Measurements from ENCODE around the gene ESR1. TPM values are rescaled to one million over a fixed set of nuclear protein-coding genes. Genes with fewer than 3 reads are reported as not detected.
A peak's percentile ranks its signal among the peaks of the same experiment; 100 is the strongest.

Gene ESR1
- total RNA-seq, 6 donors from 2014 or later = 0.91 to 4.7 (median 2.8) TPM

DNA sequence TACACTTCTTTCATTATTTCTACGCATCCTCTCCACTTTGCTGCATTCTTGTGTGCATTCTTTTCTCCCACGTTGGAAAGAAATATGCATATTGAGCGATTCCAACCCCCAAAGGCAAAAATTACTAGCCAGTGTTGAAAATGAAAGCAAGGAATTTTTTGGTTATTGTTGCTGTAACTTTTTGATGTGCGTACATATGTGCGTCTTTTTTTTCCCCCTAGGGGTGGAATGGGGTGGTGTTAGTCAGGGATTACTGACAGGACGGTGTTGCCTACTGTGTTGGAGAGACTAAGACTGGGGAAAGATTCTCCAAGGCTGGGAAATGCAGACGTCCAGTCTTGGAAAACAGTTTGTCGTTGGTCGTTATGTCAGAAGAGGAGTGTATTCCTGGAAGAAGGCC lies 44.2 kb upstream of the ESR1 start:
- Histone ChIP-seq H3K27me3 (no peaks in the 10 kb centered on the region), H3K36me3 (no peaks in the 10 kb centered on the region), H3K27ac (peak overlapping the region in 2 of 4 donors; percentile 53 to 59), H3K9me3 (no peaks in the 10 kb centered on the region), H3K4me3 (peak overlapping the region in 3 of 4 donors; percentile 12 to 38 (median 35)), H3K4me1 (peaks cover 0 to 5% (median 2%) of the 10 kb centered on the region in 4 donors)
- DNase-seq (no peak), ATAC-seq (ENCODE audit: low FRiP score in 2 of 2) (peak; percentile 75 to 76)
- TF ChIP-seq, protein P1, sequence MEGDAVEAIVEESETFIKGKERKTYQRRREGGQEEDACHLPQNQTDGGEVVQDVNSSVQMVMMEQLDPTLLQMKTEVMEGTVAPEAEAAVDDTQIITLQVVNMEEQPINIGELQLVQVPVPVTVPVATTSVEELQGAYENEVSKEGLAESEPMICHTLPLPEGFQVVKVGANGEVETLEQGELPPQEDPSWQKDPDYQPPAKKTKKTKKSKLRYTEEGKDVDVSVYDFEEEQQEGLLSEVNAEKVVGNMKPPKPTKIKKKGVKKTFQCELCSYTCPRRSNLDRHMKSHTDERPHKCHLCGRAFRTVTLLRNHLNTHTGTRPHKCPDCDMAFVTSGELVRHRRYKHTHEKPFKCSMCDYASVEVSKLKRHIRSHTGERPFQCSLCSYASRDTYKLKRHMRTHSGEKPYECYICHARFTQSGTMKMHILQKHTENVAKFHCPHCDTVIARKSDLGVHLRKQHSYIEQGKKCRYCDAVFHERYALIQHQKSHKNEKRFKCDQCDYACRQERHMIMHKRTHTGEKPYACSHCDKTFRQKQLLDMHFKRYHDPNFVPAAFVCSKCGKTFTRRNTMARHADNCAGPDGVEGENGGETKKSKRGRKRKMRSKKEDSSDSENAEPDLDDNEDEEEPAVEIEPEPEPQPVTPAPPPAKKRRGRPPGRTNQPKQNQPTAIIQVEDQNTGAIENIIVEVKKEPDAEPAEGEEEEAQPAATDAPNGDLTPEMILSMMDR (IDR thresholded peaks at IDR 0.05) = peak in 4 of 6 experiments; percentile 22 to 37 (median 31)
- TF ChIP-seq POLR2A (IDR thresholded peaks at IDR 0.05) = no peak
- 66 to 75% methylated on average over 9 of the region's 9 CpGs for WGBS, 2 donors

DNA sequence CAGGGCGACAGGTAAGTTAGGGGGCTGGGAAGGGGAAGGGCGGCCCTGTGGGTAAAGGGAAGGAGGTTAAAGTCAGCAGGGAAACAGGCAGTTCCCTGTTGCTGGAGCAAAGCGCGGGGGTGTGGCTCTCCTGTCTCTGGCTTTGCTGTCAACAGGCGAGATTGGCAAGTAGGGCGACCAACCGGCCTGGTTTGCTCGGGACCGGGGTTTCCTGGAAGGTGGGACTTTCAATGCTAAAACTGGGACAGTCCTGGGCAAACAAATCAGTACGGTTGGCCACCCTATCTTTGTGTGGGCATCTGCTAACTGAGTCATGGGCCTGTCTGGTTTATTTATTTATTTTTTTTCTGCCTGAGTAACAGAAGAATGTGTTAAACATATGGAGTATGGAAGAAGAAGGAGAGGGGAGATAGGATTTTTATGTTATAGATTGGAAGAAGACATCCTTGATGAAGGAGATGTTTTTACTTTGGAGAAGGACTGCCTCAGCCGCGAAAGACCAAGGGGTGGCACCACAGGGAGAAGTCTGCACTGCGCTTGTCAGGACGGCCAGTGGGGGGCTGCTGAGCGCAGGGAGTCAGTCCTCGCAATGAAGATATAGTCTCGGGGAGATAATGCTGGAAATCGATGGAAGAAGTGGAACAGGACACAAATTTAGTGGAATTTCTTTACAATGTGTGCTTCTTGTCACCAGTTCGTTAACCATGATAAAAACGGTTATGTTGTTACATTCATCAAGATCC lies 43.4 kb upstream of the ESR1 start:
- TF ChIP-seq POLR2AphosphoS5 (IDR thresholded peaks at IDR 0.05) = peak in 1 of 2 donors; percentile 29
- peak in 2 of 4 donors; percentile 35 to 47 for TF ChIP-seq POLR2A (IDR thresholded peaks at IDR 0.05)
- TF ChIP-seq, protein P1 (IDR thresholded peaks at IDR 0.05) = peak; percentile 45 to 54 (median 52)
- no peak for TF ChIP-seq EP300 (IDR thresholded peaks at IDR 0.05)
- DNase-seq (peak; percentile 49 to 93), ATAC-seq (ENCODE audit: low FRiP score in 2 of 2) (peak; percentile 92 to 95)
- no peaks in the 10 kb centered on the region for H3K36me3 ChIP-seq
- H3K4me1 ChIP-seq = peaks cover 0 to 5% (median 2%) of the 10 kb centered on the region in 4 donors
- WGBS, 2 donors = 21 to 24% methylated on average over 20 of the region's 20 CpGs
- H3K4me3 ChIP-seq = peak overlapping the region in 3 of 4 donors; percentile 12 to 38 (median 35)
- peak overlapping the region in 2 of 4 donors; percentile 53 to 59 for H3K27ac ChIP-seq
- H3K27me3 ChIP-seq = no peaks in the 10 kb centered on the region
- H3K9me3 ChIP-seq = no peaks in the 10 kb centered on the region

DNA sequence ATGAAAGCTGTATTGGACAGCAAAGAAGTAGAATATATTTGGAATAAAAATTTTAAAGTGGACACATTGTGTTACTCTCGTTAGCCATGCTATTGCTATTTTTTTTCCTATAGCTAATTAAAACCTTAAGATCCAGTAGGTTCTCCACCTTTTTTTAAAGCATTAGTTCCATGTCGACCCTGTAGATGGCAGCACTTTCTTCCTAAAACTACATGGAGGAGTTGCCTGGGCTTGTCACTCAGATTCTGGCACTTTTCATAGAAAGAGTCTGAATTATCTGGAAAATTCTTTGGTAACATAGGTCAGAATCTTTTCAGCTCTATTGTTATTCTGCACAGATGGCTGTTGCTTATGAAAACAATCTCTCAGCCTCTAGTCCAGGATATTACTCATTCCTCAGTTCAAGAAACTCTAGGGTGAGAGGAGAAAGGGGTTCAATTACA lies 42.0 kb upstream of the ESR1 start:
- Histone ChIP-seq H3K4me1 (peaks cover 0 to 5% (median 2%) of the 10 kb centered on the region in 4 donors), H3K36me3 (no peaks in the 10 kb centered on the region), H3K9me3 (no peaks in the 10 kb centered on the region), H3K4me3 (no peak overlapping the region), H3K27me3 (no peaks in the 10 kb centered on the region), H3K27ac (no peak overlapping the region)
- WGBS, 2 donors = 0 to 1% methylated on average over 2 of the region's 2 CpGs
- DNase-seq (no peak), ATAC-seq (ENCODE audit: low FRiP score in 2 of 2) (peak; percentile 53 to 81)
- TF ChIP-seq EP300 (IDR thresholded peaks at IDR 0.05) (no peak), POLR2A (IDR thresholded peaks at IDR 0.05) (no peak), POLR2AphosphoS5 (IDR thresholded peaks at IDR 0.05) (no peak)
- TF ChIP-seq, protein P1 (IDR thresholded peaks at IDR 0.05) = peak; percentile 45 to 67 (median 64)

DNA sequence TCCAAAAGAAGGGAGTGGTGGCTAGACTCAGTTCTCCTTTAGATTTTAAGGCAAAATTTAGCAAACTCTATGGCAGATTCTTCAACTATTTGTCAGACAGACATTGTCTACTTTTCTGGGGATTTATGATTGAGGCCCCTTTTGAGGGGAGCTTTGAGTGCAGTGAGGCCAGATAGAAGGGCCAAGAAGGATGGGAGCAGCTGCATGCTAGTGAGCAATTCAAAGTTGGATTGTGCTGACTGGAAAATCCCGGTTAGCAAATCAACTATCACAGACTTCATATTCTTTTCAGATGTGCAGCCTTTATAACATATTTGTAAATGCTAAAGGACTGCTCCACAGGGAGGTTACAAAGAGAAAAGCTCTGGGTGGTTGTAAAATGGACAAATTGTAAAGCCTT lies 35.0 kb upstream of the ESR1 start:
- Histone ChIP-seq H3K9me3 (no peaks in the 10 kb centered on the region), H3K36me3 (no peaks in the 10 kb centered on the region), H3K4me3 (no peak overlapping the region), H3K27me3 (no peaks in the 10 kb centered on the region), H3K4me1 (no peaks in the 10 kb centered on the region), H3K27ac (no peak overlapping the region)
- WGBS, 2 donors = 61 to 90% methylated on average over 1 of the region's 1 CpG
- DNase-seq (no peak), ATAC-seq (ENCODE audit: low FRiP score in 2 of 2) (no peak)
- TF ChIP-seq, protein P1 (IDR thresholded peaks at IDR 0.05) = no peak

DNA sequence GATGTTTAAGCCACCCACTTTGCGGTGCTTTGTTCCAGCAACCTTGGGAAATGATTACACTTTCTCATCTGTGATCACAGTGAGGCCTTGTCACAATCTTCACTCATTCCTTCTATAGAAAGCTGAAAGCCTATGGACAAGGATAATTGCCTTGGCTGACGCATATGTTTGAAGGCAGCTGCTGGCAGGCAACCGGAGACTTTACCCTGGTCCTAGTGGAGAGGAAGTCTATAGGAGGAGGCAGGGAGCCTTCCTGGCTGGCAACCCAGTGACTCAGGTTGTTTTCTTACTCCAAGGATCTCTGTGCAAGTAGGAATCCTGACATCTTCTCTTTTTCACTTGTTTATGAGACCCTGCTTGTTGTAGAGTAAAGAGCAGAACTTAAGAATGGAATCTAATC lies 34.1 kb upstream of the ESR1 start:
- no peak overlapping the region for H3K27ac ChIP-seq
- no peaks in the 10 kb centered on the region for H3K36me3 ChIP-seq
- H3K4me1 ChIP-seq = no peaks in the 10 kb centered on the region
- H3K9me3 ChIP-seq = no peaks in the 10 kb centered on the region
- DNase-seq (no peak), ATAC-seq (ENCODE audit: low FRiP score in 2 of 2) (no peak)
- no peaks in the 10 kb centered on the region for H3K27me3 ChIP-seq
- H3K4me3 ChIP-seq = no peak overlapping the region
- TF ChIP-seq EP300 (IDR thresholded peaks at IDR 0.05) = no peak
- TF ChIP-seq, protein P1 (IDR thresholded peaks at IDR 0.05) = no peak
- no peak for TF ChIP-seq POLR2AphosphoS5 (IDR thresholded peaks at IDR 0.05)
- TF ChIP-seq POLR2A (IDR thresholded peaks at IDR 0.05) = no peak
- 86 to 88% methylated on average over 1 to 3 of the region's 3 CpGs for WGBS, 2 donors

Data from upper lobe of left lung (tissue), 6 donors.